ENCODE data around the gene GPC3. TPM values are rescaled to one million over a fixed set of nuclear protein-coding genes. Genes with fewer than 3 reads are reported as not detected.

Gene GPC3
- total and polyA plus RNA-seq, 2 donors (not counting 3 experiments of a cell fraction or from before 2014, with no cell fraction given): not detected

DNA sequence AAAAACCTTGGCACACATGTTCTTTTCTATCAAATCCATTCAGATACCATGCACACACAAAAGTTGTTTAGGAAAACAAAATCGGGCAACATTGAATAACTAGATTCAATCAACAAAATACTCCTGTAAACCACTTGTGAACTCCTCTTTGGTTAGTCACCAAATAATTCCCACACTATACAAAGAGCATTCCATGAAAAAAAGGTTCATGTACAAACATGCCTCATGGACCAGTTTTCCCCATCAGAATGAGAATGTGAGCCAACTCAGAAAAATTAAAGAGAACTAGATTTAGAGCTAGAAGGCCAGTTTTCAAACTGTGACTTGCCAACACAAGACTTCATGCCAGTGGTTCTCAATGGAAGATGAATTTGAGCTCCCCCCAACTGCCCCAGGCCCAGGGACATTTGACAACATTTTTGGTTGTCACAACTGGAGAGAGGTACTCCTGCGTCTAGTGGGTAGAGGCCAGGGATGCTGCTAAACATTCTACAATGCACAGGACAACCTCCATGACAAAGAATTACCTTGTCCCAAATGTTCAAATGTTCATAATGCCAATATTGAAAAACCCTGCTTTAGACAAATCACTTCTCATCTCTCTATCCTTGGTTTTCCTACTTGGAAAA is 55.4 kb downstream of the GPC3 start:
- Histone ChIP-seq H3K27ac (ENCODE audit: insufficient read depth, low read depth, low read length) (no peak overlapping the region), H4K20me1 (replicated peaks; ENCODE audit: control insufficient read depth, extremely low read depth, insufficient read depth, low read length) (no peaks in the 10 kb centered on the region), H3K4me1 (ENCODE audit: control insufficient read depth, extremely low read depth, insufficient read depth, low read length) (no peaks in the 10 kb centered on the region), H3K9me3 (replicated peaks; ENCODE audit: control insufficient read depth, insufficient read depth, low read length) (no peaks in the 10 kb centered on the region), H3K9ac (replicated peaks; ENCODE audit: extremely low read depth, insufficient read depth, low read length) (no peak overlapping the region), H3K36me3 (ENCODE audit: control insufficient read depth in 2 of 2, extremely low read depth in 1 of 2, insufficient read depth in 2 of 2, low read length in 2 of 2) (no peaks in the 10 kb centered on the region), H3K79me2 (ENCODE audit: control insufficient read depth, insufficient read depth, low read length) (no peaks in the 10 kb centered on the region), H3K27me3 (ENCODE audit: control insufficient read depth in 2 of 2, insufficient read depth in 2 of 2, low read length in 2 of 2) (no peaks in the 10 kb centered on the region), H3K4me3 (replicated peaks in 1 of 3; ENCODE audit: insufficient read depth in 1 of 3, low read depth in 1 of 3, low read length in 3 of 3) (no peak overlapping the region), H3K9me1 (replicated peaks; ENCODE audit: control insufficient read depth, extremely low read depth, insufficient read depth, low read length) (no peaks in the 10 kb centered on the region), H2AFZ (ENCODE audit: low read depth, low read length) (no peak overlapping the region), H3K4me2 (ENCODE audit: insufficient read depth, low read length) (no peak overlapping the region)
- dilution Hi-C loops (cut with MboI; ENCODE audit: extremely low pct_ligation_motif_present, low sequenced_read_pairs): no loop called here
- FAIRE-seq (peak; percentile 40), DNase-seq (ENCODE audit: low read depth, low spot score) (no peak)
- TF ChIP-seq CTCF (IDR thresholded peaks at IDR 0.05; ENCODE audit: extremely low read depth in 1 of 2, insufficient read depth in 1 of 2, low read depth in 1 of 2, low read length in 2 of 2): no peak
- ChIA-PET CTCF (no interaction called here), POLR2A (no interaction called here)
- no TSS peak for BruUV-seq (replicated peaks)
- intact Hi-C loops (cut with micrococcal nuclease): no loop called here

DNA sequence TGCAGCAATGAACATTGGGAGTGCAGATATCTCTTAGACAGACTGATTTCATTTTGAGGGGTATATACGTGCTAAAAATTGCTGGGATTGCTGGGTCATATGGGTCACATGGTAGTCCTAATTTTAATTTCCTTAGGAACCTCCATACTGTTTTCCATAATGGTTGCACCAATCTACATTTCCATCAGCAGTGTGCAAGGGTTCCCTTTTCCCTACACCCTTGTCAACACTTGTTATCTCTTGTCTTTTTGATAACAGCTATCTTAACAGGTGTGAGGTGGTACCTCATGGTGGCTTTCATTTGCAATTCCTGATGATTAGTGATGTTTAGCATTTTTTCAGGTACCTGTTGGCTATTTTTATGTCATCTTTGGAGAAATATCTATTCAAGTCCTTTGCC is 57.0 kb downstream of the GPC3 start:
- BruUV-seq (replicated peaks): no TSS peak
- H3K36me3 ChIP-seq (ENCODE audit: control insufficient read depth in 2 of 2, extremely low read depth in 1 of 2, insufficient read depth in 2 of 2, low read length in 2 of 2): no peaks in the 10 kb centered on the region
- CTCF ChIA-PET: no interaction called here

More for the DNA sequence above, 57.0 kb downstream of the GPC3 start:
- Histone ChIP-seq H3K4me3 (replicated peaks in 1 of 3; ENCODE audit: insufficient read depth in 1 of 3, low read depth in 1 of 3, low read length in 3 of 3) (no peak overlapping the region), H3K4me1 (ENCODE audit: control insufficient read depth, extremely low read depth, insufficient read depth, low read length) (no peaks in the 10 kb centered on the region), H3K79me2 (ENCODE audit: control insufficient read depth, insufficient read depth, low read length) (no peaks in the 10 kb centered on the region), H2AFZ (ENCODE audit: low read depth, low read length) (no peak overlapping the region), H3K9me1 (replicated peaks; ENCODE audit: control insufficient read depth, extremely low read depth, insufficient read depth, low read length) (no peaks in the 10 kb centered on the region), H3K27me3 (ENCODE audit: control insufficient read depth in 2 of 2, insufficient read depth in 2 of 2, low read length in 2 of 2) (no peaks in the 10 kb centered on the region), H3K9ac (replicated peaks; ENCODE audit: extremely low read depth, insufficient read depth, low read length) (no peak overlapping the region), H3K27ac (ENCODE audit: insufficient read depth, low read depth, low read length) (no peak overlapping the region), H3K4me2 (ENCODE audit: insufficient read depth, low read length) (no peak overlapping the region), H3K9me3 (replicated peaks; ENCODE audit: control insufficient read depth, insufficient read depth, low read length) (no peaks in the 10 kb centered on the region), H4K20me1 (replicated peaks; ENCODE audit: control insufficient read depth, extremely low read depth, insufficient read depth, low read length) (no peaks in the 10 kb centered on the region)
- dilution Hi-C loops (cut with MboI; ENCODE audit: extremely low pct_ligation_motif_present, low sequenced_read_pairs): no loop called here
- DNase-seq (ENCODE audit: low read depth, low spot score) (no peak), FAIRE-seq (no peak)
- POLR2A ChIA-PET: no interaction called here
- intact Hi-C loops (cut with micrococcal nuclease): no loop called here
- TF ChIP-seq POLR2AphosphoS5 (IDR thresholded peaks at IDR 0.05; ENCODE audit: insufficient read depth, low read depth, low read length): no peak
- no peak for TF ChIP-seq JUN (IDR thresholded peaks at IDR 0.05; ENCODE audit: borderline replicate concordance, insufficient read depth, insufficient read length, low read depth)
- TF ChIP-seq FOS (IDR thresholded peaks at IDR 0.05; ENCODE audit: borderline replicate concordance, insufficient read depth, low read length): no peak
- no peak for TF ChIP-seq MYC (IDR thresholded peaks at IDR 0.05; ENCODE audit: low read depth, low read length)
